Activated naive CD4-positive, alpha-beta T cell treated with anti-CD3 and anti-CD28 coated beads, Interleukin-2, amount 10 ng/mL, durations not matched to agents 7 days and 5 days (primary cell): ENCODE data around the gene ADGRB2.

Experiments
- CTCF ChIA-PET: fragments of 350-600 bp; sonication (Branson Sonifier 250); formaldehyde crosslinking; loops from one replicate; lab custom pipeline; 2021; ENCODE audit warnings: antibody characterized with exemption; lab: Charles Lee
- DNase-seq: peaks from one replicate; pipeline ENCODE4 v3.0.0-alpha.2; 2020
- H3K27ac Mint-ChIP-seq: one replicate; pipeline ENCODE4 v1.8.0; 2021; ENCODE audit warnings: mild to moderate bottlenecking, moderate library complexity, mixed read lengths
- H3K27me3 Mint-ChIP-seq: one replicate; pipeline ENCODE4 v1.8.0; 2021; ENCODE audit warnings: mild to moderate bottlenecking, mixed read lengths
- H3K36me3 Mint-ChIP-seq: one replicate; pipeline ENCODE4 v1.8.0; 2021; ENCODE audit warnings: mixed read lengths
- H3K4me1 Mint-ChIP-seq: one replicate; pipeline ENCODE4 v1.8.0; 2021; ENCODE audit warnings: mixed read lengths
- H3K4me3 Mint-ChIP-seq: one replicate; pipeline ENCODE4 v1.8.0; 2021; ENCODE audit warnings: mild to moderate bottlenecking, moderate library complexity, mixed read lengths
- H3K9me3 Mint-ChIP-seq: one replicate; pipeline ENCODE4 v1.8.0; 2021; ENCODE audit warnings: mixed read lengths

ADGRB2 gene, protein sequence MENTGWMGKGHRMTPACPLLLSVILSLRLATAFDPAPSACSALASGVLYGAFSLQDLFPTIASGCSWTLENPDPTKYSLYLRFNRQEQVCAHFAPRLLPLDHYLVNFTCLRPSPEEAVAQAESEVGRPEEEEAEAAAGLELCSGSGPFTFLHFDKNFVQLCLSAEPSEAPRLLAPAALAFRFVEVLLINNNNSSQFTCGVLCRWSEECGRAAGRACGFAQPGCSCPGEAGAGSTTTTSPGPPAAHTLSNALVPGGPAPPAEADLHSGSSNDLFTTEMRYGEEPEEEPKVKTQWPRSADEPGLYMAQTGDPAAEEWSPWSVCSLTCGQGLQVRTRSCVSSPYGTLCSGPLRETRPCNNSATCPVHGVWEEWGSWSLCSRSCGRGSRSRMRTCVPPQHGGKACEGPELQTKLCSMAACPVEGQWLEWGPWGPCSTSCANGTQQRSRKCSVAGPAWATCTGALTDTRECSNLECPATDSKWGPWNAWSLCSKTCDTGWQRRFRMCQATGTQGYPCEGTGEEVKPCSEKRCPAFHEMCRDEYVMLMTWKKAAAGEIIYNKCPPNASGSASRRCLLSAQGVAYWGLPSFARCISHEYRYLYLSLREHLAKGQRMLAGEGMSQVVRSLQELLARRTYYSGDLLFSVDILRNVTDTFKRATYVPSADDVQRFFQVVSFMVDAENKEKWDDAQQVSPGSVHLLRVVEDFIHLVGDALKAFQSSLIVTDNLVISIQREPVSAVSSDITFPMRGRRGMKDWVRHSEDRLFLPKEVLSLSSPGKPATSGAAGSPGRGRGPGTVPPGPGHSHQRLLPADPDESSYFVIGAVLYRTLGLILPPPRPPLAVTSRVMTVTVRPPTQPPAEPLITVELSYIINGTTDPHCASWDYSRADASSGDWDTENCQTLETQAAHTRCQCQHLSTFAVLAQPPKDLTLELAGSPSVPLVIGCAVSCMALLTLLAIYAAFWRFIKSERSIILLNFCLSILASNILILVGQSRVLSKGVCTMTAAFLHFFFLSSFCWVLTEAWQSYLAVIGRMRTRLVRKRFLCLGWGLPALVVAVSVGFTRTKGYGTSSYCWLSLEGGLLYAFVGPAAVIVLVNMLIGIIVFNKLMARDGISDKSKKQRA (N-terminal part only)

GRCh38 chr1:31764312-31765040, at the start of gene ADGRB2:
TSS of gene ADGRB2 (minus strand) at chr1:31764340. CDS start at chr1:31757221, 7,119 bp downstream.
- H3K27me3 Mint-ChIP-seq: peaks cover 92% of the 10 kb centered on the region
- no peaks in the 10 kb centered on the region for H3K36me3 Mint-ChIP-seq
- peak; percentile 48 for DNase-seq
- peak within 1 kb of the TSS; percentile 69 for H3K4me3 Mint-ChIP-seq
- CTCF ChIA-PET: interaction anchor here (0.7 to 1.8 kb wide), 3 partner anchors 25 to 200 kb away, joined by 3 to 5 read pairs (median 4); no protein-coding TSS in a partner anchor
- H3K27ac Mint-ChIP-seq: no peak within 1 kb of the TSS
- peaks cover 29% of the 10 kb centered on the region for H3K4me1 Mint-ChIP-seq
- no peaks in the 10 kb centered on the region for H3K9me3 Mint-ChIP-seq

DNA sequence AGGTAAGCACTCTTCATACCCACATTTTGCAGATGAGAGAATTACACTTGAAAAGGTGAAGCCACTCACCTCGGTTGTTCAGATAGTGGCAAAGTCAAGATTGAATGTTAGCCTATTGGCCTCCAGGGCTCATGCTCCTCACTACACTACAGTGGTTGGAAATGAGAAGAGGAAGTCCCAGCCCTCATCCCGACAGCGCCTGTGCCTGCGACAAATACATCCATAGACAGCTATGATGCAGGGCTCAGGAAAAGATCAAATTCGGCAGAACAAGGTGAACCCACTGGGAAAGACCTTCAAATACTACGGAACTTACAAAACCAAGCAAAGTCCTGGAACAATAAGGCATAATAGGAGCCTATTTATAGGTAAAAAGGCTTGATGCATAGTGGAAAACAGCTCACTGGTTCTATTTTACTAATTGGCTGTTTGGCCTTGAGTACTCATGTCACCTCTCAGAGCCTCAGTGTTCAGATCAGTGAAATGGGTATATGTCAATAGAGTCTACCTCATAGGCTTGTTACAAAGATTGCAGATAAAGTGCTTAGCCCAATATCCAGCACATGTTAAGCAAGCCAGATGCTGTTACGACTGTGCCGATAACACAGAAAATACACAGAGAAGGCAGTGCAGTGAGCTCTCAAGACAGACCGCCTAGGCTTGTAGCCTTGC, 48.2 kb upstream of the ADGRB2 start:
- Mint-ChIP-seq H3K36me3 (no peaks in the 10 kb centered on the region), H3K4me3 (no peak overlapping the region), H3K27me3 (peaks cover 17% of the 10 kb centered on the region), H3K4me1 (peaks cover 12% of the 10 kb centered on the region), H3K27ac (no peak overlapping the region), H3K9me3 (no peaks in the 10 kb centered on the region)
- CTCF ChIA-PET: interaction anchor here (1.0 kb wide), 1 partner anchor 13 kb away, joined by 3 read pairs; no protein-coding TSS in a partner anchor
- DNase-seq: no peak

GRCh38 chr1:31811605-31812004, 47.5 kb upstream of the ADGRB2 start:
- CTCF ChIA-PET: no interaction called here
- no peak overlapping the region for H3K4me3 Mint-ChIP-seq
- H3K27me3 Mint-ChIP-seq: peaks cover 17% of the 10 kb centered on the region
- peaks cover 8% of the 10 kb centered on the region for H3K4me1 Mint-ChIP-seq
- no peaks in the 10 kb centered on the region for H3K9me3 Mint-ChIP-seq
- H3K27ac Mint-ChIP-seq: no peak overlapping the region
- DNase-seq: no peak
- no peaks in the 10 kb centered on the region for H3K36me3 Mint-ChIP-seq

GRCh38 chr1:31809698-31810097, 45.6 kb upstream of the ADGRB2 start:
- CTCF ChIA-PET: interaction anchor here (0.6 kb wide), 1 partner anchor 300 kb away, joined by 3 read pairs; no protein-coding TSS in a partner anchor
- H3K27ac Mint-ChIP-seq: no peak overlapping the region
- peaks cover 17% of the 10 kb centered on the region for H3K27me3 Mint-ChIP-seq
- H3K4me1 Mint-ChIP-seq: no peaks in the 10 kb centered on the region
- no peaks in the 10 kb centered on the region for H3K9me3 Mint-ChIP-seq
- DNase-seq: no peak
- H3K4me3 Mint-ChIP-seq: no peak overlapping the region
- no peaks in the 10 kb centered on the region for H3K36me3 Mint-ChIP-seq

DNA sequence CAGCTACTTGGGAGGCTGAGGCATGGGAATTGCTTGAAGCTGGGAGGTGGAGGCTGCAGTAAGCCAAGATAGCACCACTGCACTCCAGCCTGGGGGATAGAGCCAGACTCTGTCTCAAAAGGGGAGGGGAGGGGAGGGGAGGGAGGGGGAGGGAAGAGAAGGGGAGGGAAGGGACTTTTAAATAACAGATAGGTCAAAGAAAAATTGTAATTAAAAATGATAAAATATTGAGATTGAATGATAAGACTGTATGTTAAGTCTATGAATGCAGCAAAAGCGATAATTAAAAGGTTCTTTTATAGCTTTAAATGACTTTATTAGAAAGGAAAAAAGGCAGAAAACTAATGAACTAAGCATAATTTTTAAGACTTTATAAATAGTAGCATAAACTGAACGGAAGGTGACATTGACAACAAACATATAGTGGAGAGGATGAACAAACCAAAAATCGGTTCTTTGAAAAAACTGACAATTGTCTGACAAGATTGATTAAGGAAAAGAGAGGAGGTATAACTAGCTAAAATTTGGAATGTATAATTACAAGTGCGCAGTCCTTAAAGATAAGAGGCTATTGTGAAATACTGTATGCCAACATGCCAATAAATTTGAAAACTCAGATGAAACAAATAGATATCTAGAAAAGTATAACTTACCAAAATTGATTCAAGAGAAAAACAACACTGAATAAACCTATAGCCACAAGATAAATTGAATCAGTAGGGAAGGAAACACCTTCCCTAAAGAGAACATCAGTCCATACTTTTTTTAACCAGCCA, 43.3 kb upstream of the ADGRB2 start:
- Mint-ChIP-seq H3K9me3 (no peaks in the 10 kb centered on the region), H3K36me3 (no peaks in the 10 kb centered on the region), H3K27me3 (peaks cover 28% of the 10 kb centered on the region), H3K4me3 (no peak overlapping the region), H3K27ac (no peak overlapping the region), H3K4me1 (peaks cover 6% of the 10 kb centered on the region)
- CTCF ChIA-PET: no interaction called here
- DNase-seq: no peak

DNA sequence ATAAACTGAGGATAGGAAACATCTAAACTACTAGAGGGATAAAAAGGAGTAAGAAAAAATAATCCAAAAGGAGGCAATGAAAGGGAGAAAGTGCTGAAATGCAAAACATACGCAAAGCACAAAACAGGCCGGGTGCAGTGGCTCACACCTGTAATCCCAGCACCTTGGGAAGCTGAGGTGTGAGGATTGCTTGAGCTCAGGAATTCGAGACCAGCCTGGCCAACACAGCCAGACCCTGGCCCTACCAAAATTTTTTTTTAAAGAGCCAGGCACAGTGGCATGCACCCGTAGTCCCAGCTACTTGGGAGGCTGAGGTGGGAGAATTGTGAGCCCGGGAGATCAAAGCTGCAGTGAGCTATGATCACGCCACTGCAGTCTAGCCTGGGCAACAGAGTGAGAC, 41.2 kb upstream of the ADGRB2 start:
- Mint-ChIP-seq H3K27ac (no peak overlapping the region), H3K36me3 (no peaks in the 10 kb centered on the region), H3K9me3 (no peaks in the 10 kb centered on the region), H3K4me3 (no peak overlapping the region), H3K27me3 (peaks cover 28% of the 10 kb centered on the region), H3K4me1 (peaks cover 8% of the 10 kb centered on the region)
- CTCF ChIA-PET: interaction anchor here (1.1 kb wide), 1 partner anchor 16 kb away, joined by 3 read pairs; no protein-coding TSS in a partner anchor
- no peak for DNase-seq

- H3K4me3 Mint-ChIP-seq: no peak overlapping the region
- H3K9me3 Mint-ChIP-seq: no peaks in the 10 kb centered on the region
- H3K27me3 Mint-ChIP-seq: peaks cover 34% of the 10 kb centered on the region
- peaks cover 8% of the 10 kb centered on the region for H3K4me1 Mint-ChIP-seq
- DNase-seq: no peak
- H3K27ac Mint-ChIP-seq: no peak overlapping the region
- H3K36me3 Mint-ChIP-seq: no peaks in the 10 kb centered on the region
- CTCF ChIA-PET: interaction anchor here (0.6 kb wide), 1 partner anchor 11 kb away, joined by 4 read pairs; no protein-coding TSS in a partner anchor
These were observed 40.0 kb upstream of the ADGRB2 start for GRCh38 chr1:31804098-31804497.

DNA sequence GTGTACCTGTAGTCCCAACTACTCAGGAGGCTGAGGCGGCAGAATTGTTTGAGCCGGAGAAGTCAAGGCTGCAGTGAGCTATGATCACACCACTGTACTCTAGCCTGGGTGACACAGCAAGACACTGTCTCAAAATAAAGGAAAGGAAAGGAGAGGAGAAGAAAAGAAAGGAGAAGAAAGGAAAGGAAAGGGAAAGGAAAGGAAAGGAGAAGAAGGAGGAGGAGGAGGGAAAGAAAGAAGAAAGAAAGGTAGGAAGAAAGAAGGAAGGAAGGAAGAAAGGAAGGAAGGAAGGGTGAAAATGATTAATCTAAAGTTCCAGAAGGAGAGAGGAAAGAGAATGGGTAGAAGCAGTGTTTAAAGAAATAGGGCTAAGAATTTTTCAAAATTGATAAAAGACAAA, 39.5 kb upstream of the ADGRB2 start:
- Mint-ChIP-seq H3K27ac (no peak overlapping the region), H3K4me1 (peaks cover 8% of the 10 kb centered on the region), H3K9me3 (no peaks in the 10 kb centered on the region), H3K4me3 (no peak overlapping the region), H3K36me3 (no peaks in the 10 kb centered on the region), H3K27me3 (peaks cover 38% of the 10 kb centered on the region)
- CTCF ChIA-PET: interaction anchor here (0.6 kb wide), 1 partner anchor 11 kb away, joined by 4 read pairs; no protein-coding TSS in a partner anchor
- no peak for DNase-seq

DNA sequence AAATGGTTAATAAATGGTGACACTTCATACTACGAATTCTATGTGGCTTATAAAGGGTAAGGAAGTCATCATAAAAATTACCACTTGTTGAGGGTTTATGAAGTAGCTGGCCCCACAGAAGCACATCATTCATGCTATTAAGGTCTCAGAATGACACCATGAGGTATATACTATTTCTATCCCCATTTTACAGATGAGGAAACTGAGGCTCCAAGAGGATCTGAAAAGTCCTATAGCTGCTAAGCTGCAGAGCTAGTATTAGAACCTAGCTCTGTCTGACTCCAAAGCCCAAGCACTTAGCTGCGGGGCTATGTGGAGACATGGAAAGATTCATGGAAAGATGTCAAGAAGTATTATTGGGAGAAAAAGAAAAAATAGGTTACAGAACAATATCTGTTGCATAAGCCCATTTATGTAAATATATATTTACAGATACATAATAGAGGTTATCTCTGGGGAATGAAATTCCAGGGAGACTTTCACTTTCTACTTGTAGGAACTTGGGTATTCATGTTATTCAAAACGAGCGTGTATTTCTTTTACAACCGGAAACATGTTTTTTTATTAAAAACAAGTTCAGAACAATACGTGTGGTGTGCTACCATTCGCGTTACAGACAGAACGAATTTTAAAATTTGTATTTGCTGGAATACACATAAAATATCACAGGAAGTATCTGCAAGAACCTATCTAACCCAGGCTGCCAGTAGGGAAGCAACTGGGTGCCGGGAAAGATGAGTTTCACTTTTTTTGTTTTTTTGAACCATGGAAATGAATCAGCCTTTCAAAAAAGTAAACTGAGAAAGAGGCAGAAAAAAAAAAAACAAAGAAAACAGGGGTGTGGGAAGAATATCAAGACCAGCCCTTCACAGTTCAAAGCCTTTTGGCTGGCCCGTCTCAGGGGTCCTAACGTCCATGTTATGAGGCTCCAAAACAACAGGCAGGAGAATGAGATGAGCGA, 38.3 kb upstream of the ADGRB2 start:
- H3K4me1 Mint-ChIP-seq: peaks cover 8% of the 10 kb centered on the region
- CTCF ChIA-PET: no interaction called here
- H3K4me3 Mint-ChIP-seq: peak overlapping the region; percentile 26
- H3K27ac Mint-ChIP-seq: peak overlapping the region; percentile 37
- no peaks in the 10 kb centered on the region for H3K36me3 Mint-ChIP-seq
- peaks cover 46% of the 10 kb centered on the region for H3K27me3 Mint-ChIP-seq
- no peak for DNase-seq
- H3K9me3 Mint-ChIP-seq: no peaks in the 10 kb centered on the region

DNA sequence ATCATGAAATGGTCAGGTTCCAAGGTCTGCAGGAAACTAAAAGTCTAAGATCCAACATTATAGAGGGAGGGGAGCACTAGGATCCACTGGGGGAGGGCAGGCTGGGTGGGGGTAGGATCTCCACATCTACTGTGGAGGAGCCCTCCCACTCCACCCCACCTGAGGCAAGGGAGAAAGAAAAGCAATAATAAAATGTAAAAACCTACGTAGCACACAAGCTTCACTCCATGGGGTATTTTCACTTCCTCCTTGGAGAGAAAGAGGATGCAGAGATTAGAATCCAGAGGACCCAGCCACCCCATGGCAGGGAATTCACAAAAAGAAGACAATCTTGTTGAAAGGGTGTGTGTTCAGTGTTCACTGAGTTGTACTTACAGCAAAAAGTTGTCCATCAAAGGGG, 37.3 kb upstream of the ADGRB2 start:
- CTCF ChIA-PET: no interaction called here
- peaks cover 8% of the 10 kb centered on the region for H3K4me1 Mint-ChIP-seq
- DNase-seq: no peak
- no peaks in the 10 kb centered on the region for H3K36me3 Mint-ChIP-seq
- peaks cover 56% of the 10 kb centered on the region for H3K27me3 Mint-ChIP-seq
- H3K27ac Mint-ChIP-seq: no peak overlapping the region
- no peaks in the 10 kb centered on the region for H3K9me3 Mint-ChIP-seq
- H3K4me3 Mint-ChIP-seq: no peak overlapping the region

- Mint-ChIP-seq H3K9me3 (no peaks in the 10 kb centered on the region), H3K4me1 (peaks cover 8% of the 10 kb centered on the region), H3K27ac (no peak overlapping the region), H3K36me3 (no peaks in the 10 kb centered on the region), H3K27me3 (peaks cover 65% of the 10 kb centered on the region), H3K4me3 (no peak overlapping the region)
- DNase-seq: no peak
- CTCF ChIA-PET: interaction anchor here (1.0 kb wide), 1 partner anchor 163 kb away, joined by 4 read pairs; no protein-coding TSS in a partner anchor
These were observed 36.5 kb upstream of the ADGRB2 start for GRCh38 chr1:31800674-31800967.
